ENCODE data around the gene DDX49. TPM values are rescaled to one million over a fixed set of nuclear protein-coding genes. Genes with fewer than 3 reads are reported as not detected.

DDX49 gene
- total and polyA plus RNA-seq, 9 of the 15 experiments (the other 6 are each of a cell fraction or from before 2014, with no cell fraction given) = 1.1 to 113 (median 45.7) TPM

GRCh38 chr19:18879579-18880373, 39.7 kb upstream of the DDX49 start (continued):
- TF ChIP-seq TFAP4 (CRISPR knock-in tag; IDR thresholded peaks at IDR 0.05; ENCODE audit: borderline replicate concordance) (peak; percentile 83; the same call in 1 of the 2 replicates), ZBTB26 (CRISPR knock-in tag; IDR thresholded peaks at IDR 0.05) (0 out of 2 replicates have a peak, but pooled peaks have one; percentile 39), MAZ (CRISPR knock-in tag; conservative IDR thresholded peaks at IDR 0.05 in 1 of 2, IDR thresholded peaks at IDR 0.05 in 1 of 2) (peak in 1 of 2 experiments; percentile 59; a peak in 2 of 4 replicates), CTCF (IDR thresholded peaks at IDR 0.05 in 2 of 3, conservative IDR thresholded peaks at IDR 0.05 in 1 of 3; ENCODE audit: insufficient read depth in 2 of 3, low read depth in 1 of 3, low read length in 3 of 3) (no peak), POU5F1 (IDR thresholded peaks at IDR 0.05; ENCODE audit: borderline replicate concordance, low read depth, low read length, partially characterized antibody) (no peak), PKNOX1 (IDR thresholded peaks at IDR 0.05) (peak; percentile 83), RBM22 (IDR thresholded peaks at IDR 0.05; ENCODE audit: low read depth, low read length, poor library complexity, severe bottlenecking) (no peak)

Measured in K562 (cell line).